OCI-M2 (cell line): ENCODE data around the gene DUS1L.

ENCODE experiments used
- DNase-seq: peaks from one replicate; lab custom pipeline; 2025; ENCODE audit not compliant: unreplicated experiment; lab: John Stamatoyannopoulos, UW

Gene DUS1L

GRCh38 chr17:82101301-82101715 lies 35.7 kb upstream of the DUS1L start:
- DNase-seq = no peak

DNA sequence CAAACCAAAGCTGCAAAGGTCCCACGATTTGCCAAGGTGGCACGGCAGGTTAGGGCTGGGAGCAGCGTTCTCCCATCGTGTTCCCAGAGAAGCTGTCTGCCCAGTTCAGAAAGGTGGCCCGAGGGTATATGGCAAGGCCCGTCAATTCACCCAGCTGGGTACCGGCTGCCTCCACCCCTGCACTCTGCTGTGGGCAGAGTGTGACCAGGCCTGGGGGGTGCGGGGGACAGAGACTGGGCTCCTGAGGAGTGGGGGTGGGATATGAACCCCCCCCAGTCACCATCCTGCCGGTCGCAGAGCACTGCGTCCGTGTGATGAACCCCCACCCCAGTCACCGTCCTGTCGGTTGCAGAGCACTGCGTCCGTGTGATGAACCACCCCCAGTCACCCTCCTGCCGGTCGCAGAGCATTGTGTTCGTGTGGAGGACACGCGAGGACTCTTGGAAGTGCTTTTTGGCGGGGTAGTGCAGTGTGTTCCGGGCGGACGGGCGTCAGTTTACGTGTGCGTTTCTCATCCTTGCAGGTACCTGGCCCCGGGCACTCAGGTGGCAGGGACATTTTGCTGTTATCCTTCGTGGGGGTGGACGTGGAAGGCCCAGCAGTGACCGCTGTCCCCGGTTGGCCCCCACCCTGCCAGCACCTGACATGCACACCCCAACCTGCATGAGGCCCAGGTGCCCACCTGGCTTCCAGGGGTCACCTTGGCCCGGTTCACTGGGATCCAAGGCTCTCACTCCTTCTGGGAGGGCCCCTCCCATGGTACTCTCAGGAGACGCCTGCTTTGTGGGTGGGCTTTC lies 35.1 kb upstream of the DUS1L start:
- DNase-seq = no peak

DNA sequence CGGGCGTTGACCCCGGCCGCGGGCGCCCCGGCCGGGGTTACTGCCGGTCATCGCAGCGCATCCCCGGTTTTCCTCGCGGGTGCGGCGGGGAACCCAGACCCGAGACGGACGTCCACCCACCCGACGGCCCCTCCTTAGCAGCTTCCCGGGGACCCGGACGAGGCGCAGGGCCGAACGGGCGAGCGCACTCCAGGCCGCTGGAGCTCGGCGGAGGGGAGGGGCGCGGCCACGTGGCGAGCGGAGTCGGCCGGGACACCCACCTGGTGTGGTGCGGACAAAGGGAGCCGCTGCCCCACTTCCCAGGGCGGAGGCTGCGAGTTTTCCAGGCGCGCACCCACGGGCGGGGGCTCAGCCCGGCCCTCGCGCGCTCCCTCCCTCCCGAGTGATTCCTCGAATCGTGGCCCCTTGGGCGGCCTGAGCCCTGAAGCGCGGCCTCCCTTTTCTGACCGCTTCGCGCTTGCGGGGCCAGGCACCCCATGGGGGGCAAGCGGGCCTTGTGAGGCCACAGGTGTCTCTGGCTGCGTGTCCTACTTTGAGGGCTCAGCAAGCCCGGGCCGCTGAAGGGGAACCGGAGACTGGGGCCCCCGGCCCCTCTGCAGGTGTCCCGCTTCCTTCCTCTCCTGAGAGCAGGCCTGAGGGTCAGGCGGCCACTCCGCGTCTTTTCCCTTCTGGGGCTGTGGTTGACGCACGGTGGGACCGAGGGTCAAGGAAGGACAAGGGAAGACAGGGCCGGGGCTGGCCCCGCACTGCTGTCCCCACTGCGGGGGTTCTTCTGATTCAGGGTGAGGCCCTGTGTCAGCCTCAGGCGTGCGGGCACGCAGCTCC lies 33.5 kb upstream of the DUS1L start:
- DNase-seq = no peak

- DNase-seq = peak; percentile 57
Measured at GRCh38 chr17:82098169-82098938, 32.8 kb upstream of the DUS1L start, which contains the start of gene FASN. FASN (minus strand) TSS chr17:82098236; CDS start chr17:82096445, 1,791 bp downstream.

DNA sequence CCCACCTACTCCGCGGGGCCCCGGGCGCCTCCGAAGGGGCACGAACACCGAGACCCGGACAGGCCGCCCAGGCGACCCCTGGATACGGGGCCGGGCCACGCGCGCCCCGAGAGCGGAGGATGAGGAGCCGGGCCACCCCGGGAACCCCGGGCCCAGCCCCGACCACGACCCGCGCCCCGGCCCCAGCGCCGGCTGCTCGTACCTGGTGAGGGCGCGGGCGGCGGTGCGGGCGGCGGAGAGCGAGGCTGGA lies 32.2 kb upstream of the DUS1L start:
- no peak for DNase-seq

DNA sequence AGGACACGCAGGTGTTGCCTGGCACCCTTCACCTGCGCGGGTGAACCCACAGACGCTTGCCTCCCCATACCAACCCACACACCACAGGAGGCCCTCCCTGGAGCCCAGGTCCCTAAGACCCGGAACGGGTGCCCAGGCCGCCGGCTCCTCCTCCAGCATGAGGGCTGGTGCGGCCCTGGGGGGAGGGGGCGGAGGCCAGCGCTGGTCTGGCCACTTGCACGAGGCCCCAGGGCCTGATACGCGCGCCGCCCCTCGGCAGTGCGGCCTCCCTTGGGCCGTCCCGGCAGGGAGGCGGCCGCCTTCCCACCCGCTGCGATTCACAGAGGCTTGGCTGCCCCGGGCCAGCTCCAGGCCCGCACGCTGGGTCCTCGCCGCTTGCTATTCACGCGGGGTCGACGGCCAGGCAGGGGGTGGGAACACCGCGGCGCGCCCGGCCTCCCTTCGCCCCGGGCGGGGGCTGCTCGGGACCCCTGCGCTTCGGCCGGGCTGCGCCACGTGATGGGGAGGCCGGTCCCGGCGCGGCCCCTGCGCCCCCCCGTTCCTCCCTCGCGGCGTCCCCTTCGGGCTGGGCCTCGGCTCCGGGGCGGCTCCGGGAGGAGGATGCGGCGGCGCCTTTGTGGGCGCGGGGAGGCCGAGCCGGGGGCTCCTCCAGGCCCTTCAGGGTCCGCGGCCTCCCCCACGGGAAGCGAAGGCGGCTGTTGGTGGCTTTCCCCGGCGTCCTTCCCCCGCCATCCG lies 31.7 kb upstream of the DUS1L start:
- DNase-seq = no peak

GRCh38 chr17:82096709-82097183 lies 31.1 kb upstream of the DUS1L start:
- no peak for DNase-seq

- no peak for DNase-seq
Measured at GRCh38 chr17:82095777-82096708, 30.4 kb upstream of the DUS1L start.

DNA sequence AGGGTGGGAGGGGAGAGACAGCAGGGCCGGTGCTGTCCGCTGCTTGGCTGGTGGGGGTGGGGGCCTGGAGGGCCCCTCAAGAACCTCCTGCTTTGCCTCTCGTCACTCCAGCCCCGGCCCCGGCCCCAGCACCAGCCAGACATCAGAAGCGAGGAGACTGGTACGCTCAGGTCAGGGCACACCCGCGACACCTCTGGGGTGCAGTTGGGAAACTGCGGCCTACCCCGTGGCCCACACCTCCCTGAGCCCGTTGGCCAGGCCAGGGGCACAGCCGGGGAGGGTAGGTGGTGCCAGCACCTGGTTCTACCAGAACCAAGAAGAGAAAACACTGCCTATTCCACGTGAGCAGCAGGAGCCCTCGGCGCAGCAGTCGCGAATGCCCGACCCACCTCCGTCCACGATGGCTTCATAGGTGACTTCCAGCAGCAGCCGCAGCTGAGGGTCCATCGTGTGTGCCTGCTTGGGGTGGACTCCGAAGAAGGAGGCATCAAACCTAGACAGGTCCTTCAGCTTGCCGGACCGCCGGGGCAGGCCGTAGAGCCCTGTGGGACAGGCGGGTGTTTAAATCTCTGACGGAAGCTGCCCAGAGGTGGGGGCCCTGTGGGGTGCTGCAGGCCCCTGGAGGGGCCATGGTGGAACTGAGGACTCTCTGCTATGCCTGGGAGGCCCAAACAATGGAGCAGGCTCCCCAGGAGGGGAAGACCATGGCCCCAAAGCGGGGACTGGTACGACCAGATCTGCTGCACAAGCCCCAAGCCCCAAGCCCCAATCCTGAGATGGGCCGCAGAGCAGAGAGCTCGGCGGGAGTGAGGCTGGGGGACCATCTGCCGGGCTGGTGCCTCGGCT lies 29.6 kb upstream of the DUS1L start:
- DNase-seq = no peak

GRCh38 chr17:82092995-82093751 lies 27.6 kb upstream of the DUS1L start:
- no peak for DNase-seq

DNA sequence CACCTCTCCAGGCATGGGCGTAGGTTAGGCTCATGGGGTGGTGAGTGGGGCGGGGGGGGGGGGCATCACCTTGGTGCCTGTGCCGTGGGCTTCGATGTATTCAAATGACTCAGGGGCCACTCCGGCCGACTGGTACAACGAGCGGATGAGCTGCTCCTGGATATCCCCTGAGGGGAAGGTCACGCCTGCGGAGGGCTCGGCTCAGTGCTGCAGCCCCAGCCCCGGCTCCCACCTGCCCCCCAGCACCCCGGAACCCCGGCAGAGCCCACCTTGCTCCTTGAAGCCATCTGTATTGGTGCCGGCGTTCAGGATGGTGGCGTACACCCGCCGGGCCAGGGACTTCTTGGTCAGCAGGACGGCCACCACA lies 27.0 kb upstream of the DUS1L start:
- DNase-seq = no peak

DNA sequence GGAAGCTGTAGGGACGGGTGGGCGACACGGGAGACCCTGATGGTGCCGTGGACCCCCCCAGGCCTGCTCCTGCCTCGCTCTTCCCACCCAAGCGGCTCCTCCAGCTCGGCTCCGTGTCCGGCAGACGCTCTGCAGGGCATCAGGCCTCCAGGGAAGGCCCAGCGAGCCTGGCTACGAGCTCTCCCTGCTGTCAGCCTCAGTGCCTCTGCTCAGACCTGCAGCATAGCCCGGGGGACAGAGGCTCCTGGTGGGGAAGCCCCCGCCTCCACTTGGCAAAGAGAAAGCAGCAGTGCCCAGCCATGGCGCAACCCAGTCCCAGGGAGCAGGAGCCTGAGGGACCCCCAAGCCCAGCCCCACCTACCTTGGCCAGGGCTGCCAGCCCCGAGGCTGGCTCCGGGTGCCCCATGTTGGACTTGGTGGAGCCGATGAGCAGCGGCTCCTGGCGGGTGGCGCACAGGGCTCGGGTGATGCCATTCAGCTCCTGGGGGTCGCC lies 26.5 kb upstream of the DUS1L start:
- no peak for DNase-seq

GRCh38 chr17:82091264-82092066 lies 25.9 kb upstream of the DUS1L start:
- DNase-seq = no peak

- DNase-seq = no peak
Measured at GRCh38 chr17:82090549-82091263, 25.1 kb upstream of the DUS1L start.

- no peak for DNase-seq
Measured at GRCh38 chr17:82089723-82090548, 24.3 kb upstream of the DUS1L start.
